Measurements from ENCODE around the gene PNKP. TPM values are rescaled to one million over a fixed set of nuclear protein-coding genes. Genes with fewer than 3 reads are reported as not detected.

The PNKP gene
- total and polyA plus RNA-seq, 10 of the 15 experiments (the other 5 are each of a cell fraction or from before 2014, with no cell fraction given), result 2.9 to 82.3 (median 33.2) TPM

DNA sequence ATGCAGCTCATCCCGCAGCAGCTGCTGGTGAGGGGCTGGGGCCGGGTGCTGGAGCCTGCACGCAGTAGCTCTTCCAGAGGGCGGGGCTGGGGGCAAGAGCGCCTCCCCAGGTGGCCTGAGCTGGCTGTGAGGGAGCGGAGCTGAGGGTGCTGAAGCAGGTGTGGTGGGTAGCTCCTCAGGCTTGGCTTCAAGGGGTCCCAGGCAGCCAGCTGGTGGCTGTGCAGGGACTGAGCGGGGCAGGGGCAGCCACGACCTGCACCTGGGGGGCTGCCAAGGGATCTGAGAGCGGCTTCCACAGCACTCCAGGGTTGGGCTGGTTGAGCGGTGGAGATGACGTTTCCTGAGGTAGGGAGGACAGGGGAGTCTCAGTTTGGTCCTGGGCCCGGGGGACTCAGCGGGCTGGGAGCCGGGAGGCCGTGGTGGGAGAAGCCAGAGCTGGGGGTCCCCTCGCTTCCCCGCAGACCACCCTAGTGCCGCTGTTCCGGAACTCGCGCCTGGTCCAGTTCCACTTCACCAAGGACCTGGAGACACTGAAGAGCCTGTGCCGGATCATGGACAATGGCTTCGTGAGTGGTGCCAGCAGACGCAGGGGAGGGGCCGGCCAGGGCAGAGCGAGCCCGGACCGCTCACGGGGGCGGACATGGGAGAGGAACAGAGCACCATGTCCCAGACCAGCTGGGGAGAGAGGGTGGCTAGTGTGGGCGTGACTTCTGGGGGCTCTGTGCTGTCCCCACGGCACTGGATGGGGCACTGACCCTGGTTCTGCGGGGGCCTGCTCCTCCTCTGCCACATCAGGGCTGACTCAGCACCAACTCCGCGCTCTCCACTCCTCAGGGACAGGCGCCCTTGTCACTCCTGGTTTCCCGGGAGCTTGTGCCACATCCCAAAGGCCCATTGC lies 9.0 kb downstream of the PNKP start (continued):
- 0 out of 2 replicates have a peak, but pooled peaks have one; percentile 31 for TF ChIP-seq SMAD5 (IDR thresholded peaks at IDR 0.05; ENCODE audit: low read depth)
- TF ChIP-seq ZNF274 (IDR thresholded peaks at IDR 0.05; ENCODE audit: insufficient read depth, insufficient read length), result no peak
- TF ChIP-seq HDAC6 (IDR thresholded peaks at IDR 0.05; ENCODE audit: unreplicated experiment), result no peak
- TF ChIP-seq CHD4 (IDR thresholded peaks at IDR 0.05), result no peak
- no peak for TF ChIP-seq NR2C1 (IDR thresholded peaks at IDR 0.05)

DNA sequence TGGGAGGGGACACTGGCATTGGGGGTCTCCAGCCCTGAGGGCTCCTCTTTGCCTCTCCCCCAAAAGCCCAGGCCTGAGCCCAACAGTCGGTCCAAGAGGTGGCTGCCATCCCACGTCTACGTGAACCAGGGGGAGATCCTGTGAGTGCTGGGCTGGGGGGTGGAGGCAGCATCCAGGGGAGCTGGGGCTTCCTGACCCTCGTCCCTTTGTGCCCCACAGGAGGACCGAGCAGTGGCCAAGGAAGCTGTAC lies 9.6 kb downstream of the PNKP start:
- Histone ChIP-seq H3K9ac (ENCODE audit: control insufficient read depth, insufficient read depth, low read length) (no peak overlapping the region), H2AFZ (ENCODE audit: control insufficient read depth, low read depth, low read length) (no peak overlapping the region), H3K4me1 (ENCODE audit: control insufficient read depth, insufficient read depth, low read length) (peaks cover 2% of the 10 kb centered on the region), H3K4me2 (ENCODE audit: control insufficient read depth, insufficient read depth) (no peak overlapping the region), H4K20me1 (ENCODE audit: control insufficient read depth, insufficient read depth) (no peaks in the 10 kb centered on the region), H3K27ac (ENCODE audit: control insufficient read depth, insufficient read depth) (no peak overlapping the region), H3K27me3 (replicated peaks in 1 of 2; ENCODE audit: control insufficient read depth in 2 of 2, insufficient read depth in 2 of 2, low read length in 1 of 2) (no peaks in the 10 kb centered on the region), H3K4me3 (no peak overlapping the region), H3K36me3 (ENCODE audit: control insufficient read depth in 2 of 2, insufficient read depth in 2 of 2, low read length in 1 of 2) (peaks cover 0 to 21% of the 10 kb centered on the region in 2 experiments; a peak in 3 of 4 replicates), H3K9me3 (replicated peaks; ENCODE audit: control insufficient read depth, insufficient read depth, low read length) (no peaks in the 10 kb centered on the region), H3K79me2 (ENCODE audit: control insufficient read depth, insufficient read depth, low read length) (peaks cover under 1% of the 10 kb centered on the region)
- BruUV-seq (replicated peaks), result no TSS peak
- no peak for DNase-seq (ENCODE audit: low read depth, low spot score)
- ChIA-PET POLR2A (interaction anchor here (1.0 to 1.8 kb wide), 2 partner anchors 11 to 72 kb away, joined by 3 to 7 read pairs; no protein-coding TSS in a partner anchor), SMC1A (ENCODE audit: uncharacterized antibody, unreplicated experiment) (no interaction called here), CTCF (no interaction called here), RAD21 (ENCODE audit: unreplicated experiment) (no interaction called here)
- intact Hi-C loops (cut with micrococcal nuclease; ENCODE audit: unreplicated experiment) (no loop called here), in situ Hi-C loops (cut with MboI) (no loop called here)
- TF ChIP-seq EP300 (IDR thresholded peaks at IDR 0.05; ENCODE audit: borderline replicate concordance in 1 of 2, control insufficient read depth in 1 of 2, low read depth in 2 of 2, low read length in 2 of 2) (no peak), POLR2A (IDR thresholded peaks at IDR 0.05; ENCODE audit: low read depth, low read length) (peak; percentile 3; the same call in 1 of the 2 replicates)
- no peak for FAIRE-seq
- WGBS (ENCODE audit: insufficient coverage, insufficient replicate concordance, low lambda C conversion rate, missing lambda C conversion rate), result 82% methylated on average over 5 of the region's 5 CpGs
- no peak for ATAC-seq
